KMS-11 (cell line): ENCODE measurements around the gene ZBTB17.

Experiments used
- H2AFZ ChIP-seq: fragments of 200-600 bp; sonication (generic); 2 replicates; pipeline ENCODE4 v1.6.1; 2016; ENCODE audit warnings: antibody characterized with exemption, mixed run types, low read depth
- H3K27ac ChIP-seq: fragments of 200-600 bp; sonication (generic); 2 replicates; pipeline ENCODE4 v1.6.1; 2016; ENCODE audit warnings: mild to moderate bottlenecking, mixed run types
- H3K27me3 ChIP-seq: fragments of 200-600 bp; sonication (generic); 2 replicates; pipeline ENCODE4 v1.6.1; 2017; ENCODE audit warnings: mild to moderate bottlenecking, low read depth, mixed run types, moderate library complexity; ENCODE audit not compliant: insufficient read depth
- H3K36me3 ChIP-seq: fragments of 200-600 bp; sonication (generic); 2 replicates; pipeline ENCODE4 v1.6.1; 2017; ENCODE audit warnings: mild to moderate bottlenecking, mixed run types; ENCODE audit not compliant: insufficient read depth
- H3K4me1 ChIP-seq: fragments of 200-600 bp; sonication (generic); 2 replicates; pipeline ENCODE4 v1.6.1; 2016; ENCODE audit warnings: mild to moderate bottlenecking, low read depth, mixed run types; ENCODE audit not compliant: poor library complexity, severe bottlenecking
- H3K4me2 ChIP-seq: fragments of 200-600 bp; sonication (generic); 2 replicates; pipeline ENCODE4 v1.7.0; 2016; ENCODE audit warnings: mild to moderate bottlenecking, mixed run types
- H3K4me3 ChIP-seq: fragments of 200-600 bp; sonication (generic); IDR thresholded peaks from 2 replicates; pipeline ENCODE4 v1.6.1; 2017; ENCODE audit warnings: low read depth, low read length, mixed read lengths; ENCODE audit not compliant: insufficient read depth
- H3K79me2 ChIP-seq: fragments of 200-600 bp; sonication (generic); 2 replicates; pipeline ENCODE4 v1.6.1; 2016; ENCODE audit warnings: low read depth, mixed run types; ENCODE audit not compliant: insufficient read depth
- H3K9ac ChIP-seq: fragments of 200-600 bp; sonication (generic); 2 replicates; pipeline ENCODE4 v1.6.1; 2016; ENCODE audit warnings: mild to moderate bottlenecking, mixed run types
- H4K20me1 ChIP-seq: fragments of 200-600 bp; sonication (generic); 2 replicates; pipeline ENCODE4 v1.6.1; 2016; ENCODE audit warnings: mild to moderate bottlenecking, mixed run types; ENCODE audit not compliant: insufficient read depth
- TF ChIP-seq, protein P1 (sequence below): fragments of 200-600 bp; sonication (generic); conservative IDR thresholded peaks from 2 replicates; pipeline ENCODE4 v1.6.1; 2017; ENCODE audit warnings: low read depth, mild to moderate bottlenecking, antibody characterized with exemption, low read length, moderate library complexity, mixed read lengths

ZBTB17 gene

DNA sequence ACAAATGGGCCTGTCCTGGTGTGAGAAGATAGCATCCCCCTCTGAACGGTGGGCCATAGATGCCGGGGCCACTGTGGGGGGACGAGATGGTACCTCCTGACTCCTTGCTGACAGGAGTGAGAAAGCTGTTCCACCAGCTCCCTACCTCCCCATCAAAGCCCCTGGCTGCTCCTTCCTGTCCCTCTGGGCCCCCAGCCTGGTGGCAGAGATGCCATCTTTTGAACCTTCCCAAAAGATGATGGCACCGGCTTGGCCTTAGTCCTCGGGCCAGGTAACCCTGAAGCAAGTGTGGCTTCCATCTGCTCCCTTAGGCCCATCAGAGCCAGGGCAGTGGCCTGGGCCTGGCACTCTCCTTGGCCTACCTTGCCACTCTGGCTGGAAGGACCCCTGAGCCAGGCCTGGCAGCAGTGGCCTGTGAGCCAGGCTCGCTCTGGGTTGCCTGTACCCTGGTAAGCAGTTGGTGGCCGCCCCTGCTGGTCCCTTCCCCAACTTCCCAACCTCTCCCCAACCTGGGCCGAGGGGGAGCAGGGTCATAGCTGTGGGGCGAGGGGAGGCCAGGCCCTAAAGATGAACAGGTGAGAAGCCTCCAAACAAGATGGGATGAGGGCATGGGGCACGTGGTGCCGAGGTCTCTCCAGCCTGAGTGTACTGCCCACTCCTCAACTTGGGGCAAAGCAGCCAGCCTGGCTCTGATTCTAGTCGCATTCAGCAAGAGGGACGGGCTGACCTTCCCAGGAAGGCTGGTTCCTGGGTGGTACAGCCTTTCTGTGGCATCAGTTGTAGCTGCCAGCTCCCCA, 34.7 kb downstream of the ZBTB17 start:
- H3K27ac ChIP-seq = no peak overlapping the region
- H2AFZ ChIP-seq = no peak overlapping the region
- no peaks in the 10 kb centered on the region for H4K20me1 ChIP-seq
- peaks cover 5% of the 10 kb centered on the region; the same call in 1 of the 2 replicates for H3K36me3 ChIP-seq
- no peak overlapping the region for H3K4me2 ChIP-seq
- H3K4me1 ChIP-seq = no peaks in the 10 kb centered on the region
- H3K4me3 ChIP-seq = no peak overlapping the region
- no peaks in the 10 kb centered on the region for H3K27me3 ChIP-seq
- TF ChIP-seq, protein P1, sequence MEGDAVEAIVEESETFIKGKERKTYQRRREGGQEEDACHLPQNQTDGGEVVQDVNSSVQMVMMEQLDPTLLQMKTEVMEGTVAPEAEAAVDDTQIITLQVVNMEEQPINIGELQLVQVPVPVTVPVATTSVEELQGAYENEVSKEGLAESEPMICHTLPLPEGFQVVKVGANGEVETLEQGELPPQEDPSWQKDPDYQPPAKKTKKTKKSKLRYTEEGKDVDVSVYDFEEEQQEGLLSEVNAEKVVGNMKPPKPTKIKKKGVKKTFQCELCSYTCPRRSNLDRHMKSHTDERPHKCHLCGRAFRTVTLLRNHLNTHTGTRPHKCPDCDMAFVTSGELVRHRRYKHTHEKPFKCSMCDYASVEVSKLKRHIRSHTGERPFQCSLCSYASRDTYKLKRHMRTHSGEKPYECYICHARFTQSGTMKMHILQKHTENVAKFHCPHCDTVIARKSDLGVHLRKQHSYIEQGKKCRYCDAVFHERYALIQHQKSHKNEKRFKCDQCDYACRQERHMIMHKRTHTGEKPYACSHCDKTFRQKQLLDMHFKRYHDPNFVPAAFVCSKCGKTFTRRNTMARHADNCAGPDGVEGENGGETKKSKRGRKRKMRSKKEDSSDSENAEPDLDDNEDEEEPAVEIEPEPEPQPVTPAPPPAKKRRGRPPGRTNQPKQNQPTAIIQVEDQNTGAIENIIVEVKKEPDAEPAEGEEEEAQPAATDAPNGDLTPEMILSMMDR = no peak
- H3K9ac ChIP-seq = no peak overlapping the region
- H3K79me2 ChIP-seq = no peaks in the 10 kb centered on the region

DNA sequence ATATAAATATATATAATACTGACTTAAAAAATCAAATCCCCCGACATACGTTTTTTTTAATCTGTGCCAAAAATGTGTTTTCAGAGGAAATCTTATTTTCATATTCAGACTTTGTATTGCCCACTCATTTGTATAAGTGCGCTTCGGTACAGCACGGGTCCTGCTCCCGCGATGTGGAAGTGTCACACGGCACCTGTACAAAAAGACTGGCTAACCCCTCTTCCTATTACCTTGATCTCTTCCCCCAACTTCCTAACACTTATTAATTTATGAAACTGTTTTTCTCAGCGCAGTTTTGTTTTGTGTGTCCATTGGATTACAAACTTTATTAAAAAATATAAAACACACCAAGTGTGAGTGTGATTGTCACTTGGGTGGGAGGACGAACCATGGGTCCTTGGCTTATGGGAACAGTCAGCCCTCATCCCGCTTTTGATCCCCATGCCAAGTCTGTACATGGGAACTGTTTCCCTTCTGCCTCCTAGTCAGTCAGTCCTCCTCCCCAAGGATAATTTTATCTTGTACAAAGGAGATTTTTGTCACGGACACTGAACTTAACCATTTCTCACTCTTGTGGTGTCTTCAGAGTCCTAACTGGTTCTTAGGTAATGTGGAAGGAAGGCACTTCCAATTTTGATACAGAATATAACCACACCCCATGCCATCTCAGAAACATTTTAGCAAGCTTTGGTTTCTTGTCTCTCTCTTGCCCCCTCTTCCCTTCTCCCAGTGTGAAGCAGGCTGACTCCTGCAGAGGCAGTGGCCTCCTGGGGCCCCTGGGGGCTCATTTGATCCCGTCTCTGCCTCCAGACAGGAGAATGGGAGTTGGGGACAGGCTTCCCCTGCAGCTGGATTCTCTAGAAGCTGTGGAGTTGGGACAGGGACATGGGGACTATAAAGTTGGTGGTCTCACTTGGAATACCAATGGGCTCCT, 35.5 kb downstream of the ZBTB17 start:
- TF ChIP-seq, protein P1 = no peak
- no peaks in the 10 kb centered on the region for H3K4me1 ChIP-seq
- H2AFZ ChIP-seq = no peak overlapping the region
- H3K27me3 ChIP-seq = no peaks in the 10 kb centered on the region
- H3K4me3 ChIP-seq = no peak overlapping the region
- H3K27ac ChIP-seq = no peak overlapping the region
- H3K79me2 ChIP-seq = no peaks in the 10 kb centered on the region
- H4K20me1 ChIP-seq = no peaks in the 10 kb centered on the region
- no peak overlapping the region for H3K4me2 ChIP-seq
- peaks cover 5% of the 10 kb centered on the region; the same call in 1 of the 2 replicates for H3K36me3 ChIP-seq
- H3K9ac ChIP-seq = no peak overlapping the region

DNA sequence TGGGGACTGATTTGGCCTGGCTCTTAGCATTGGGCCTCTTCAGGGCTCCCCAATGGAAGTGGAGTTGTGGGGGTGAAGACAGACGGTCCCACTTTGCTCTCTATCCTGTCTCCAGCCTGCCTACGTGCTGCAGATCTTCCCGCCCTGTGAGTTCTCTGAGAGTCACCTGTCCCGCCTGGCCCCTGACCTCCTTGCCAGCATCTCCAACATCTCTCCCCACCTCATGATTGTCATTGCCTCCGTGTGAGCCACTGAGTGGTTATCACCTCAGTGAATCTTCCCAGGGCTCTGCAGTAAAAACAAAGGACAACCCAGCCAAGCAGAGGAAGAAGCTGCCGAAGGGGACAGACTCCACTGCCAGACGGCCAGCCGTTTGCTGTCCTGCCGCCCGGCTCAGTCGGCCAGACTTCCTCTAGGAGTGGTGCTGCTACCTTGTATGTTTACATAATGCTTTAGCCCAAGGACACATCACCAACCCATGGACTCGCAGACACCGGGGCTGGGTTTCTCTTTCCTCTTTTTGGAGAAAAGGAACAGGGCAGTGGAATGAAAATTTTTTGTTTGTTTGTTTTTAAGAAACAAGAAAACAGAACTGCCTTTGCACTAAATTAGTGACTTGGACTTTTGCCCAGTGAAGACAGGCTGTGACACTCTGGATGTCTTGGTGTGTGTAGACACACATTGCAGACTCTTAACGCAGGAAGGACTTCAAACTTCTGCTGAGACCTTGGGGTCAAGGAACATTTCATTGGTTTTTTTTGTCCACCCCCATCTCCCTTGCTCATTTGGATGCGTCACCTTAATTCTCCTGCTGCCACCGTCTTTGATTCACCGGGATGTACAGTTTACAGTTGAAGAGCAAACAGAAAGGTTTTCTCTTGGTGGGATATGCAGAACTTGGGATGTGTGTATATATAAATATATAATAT, 36.5 kb downstream of the ZBTB17 start:
- Histone ChIP-seq H3K9ac (no peak overlapping the region), H3K4me3 (no peak overlapping the region), H3K79me2 (no peaks in the 10 kb centered on the region), H3K27me3 (no peaks in the 10 kb centered on the region), H3K4me1 (no peaks in the 10 kb centered on the region), H3K4me2 (no peak overlapping the region), H3K27ac (no peak overlapping the region), H2AFZ (no peak overlapping the region), H3K36me3 (peaks cover 5% of the 10 kb centered on the region; the same call in 1 of the 2 replicates), H4K20me1 (no peaks in the 10 kb centered on the region)
- TF ChIP-seq, protein P1 = no peak

DNA sequence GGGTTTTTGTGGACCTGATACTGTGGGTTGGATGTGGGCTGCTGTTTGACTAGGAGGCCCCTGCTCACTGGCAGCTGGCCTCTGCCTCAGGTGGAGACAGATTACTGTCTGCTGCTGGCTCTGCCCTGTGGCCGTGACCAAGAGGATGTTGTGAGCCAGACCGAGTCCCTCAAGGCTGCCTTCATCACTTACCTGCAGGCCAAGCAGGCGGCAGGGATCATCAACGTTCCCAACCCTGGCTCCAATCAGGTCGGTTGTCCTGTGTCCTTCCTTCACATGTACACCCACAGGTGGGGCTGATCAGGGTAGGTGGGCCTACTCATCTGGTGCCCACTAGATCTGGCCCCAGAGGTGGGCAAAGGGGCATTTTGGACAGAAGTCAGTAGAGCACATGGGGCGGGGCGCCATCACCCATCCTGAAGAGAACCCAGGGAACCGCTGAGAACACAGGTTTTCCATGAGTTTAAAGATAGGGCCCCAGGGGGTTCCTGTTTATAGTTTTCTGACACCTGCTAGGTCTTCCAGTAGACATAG, 37.2 kb downstream of the ZBTB17 start:
- Histone ChIP-seq H3K4me3 (no peak overlapping the region), H3K36me3 (peaks cover 5% of the 10 kb centered on the region; the same call in 1 of the 2 replicates), H3K4me2 (no peak overlapping the region), H3K9ac (no peak overlapping the region), H3K4me1 (no peaks in the 10 kb centered on the region), H3K27ac (no peak overlapping the region), H3K27me3 (no peaks in the 10 kb centered on the region), H4K20me1 (no peaks in the 10 kb centered on the region), H2AFZ (no peak overlapping the region), H3K79me2 (no peaks in the 10 kb centered on the region)
- TF ChIP-seq, protein P1 = no peak
